ENCODE measurements around the gene SULT1A2. TPM values are rescaled to one million over a fixed set of nuclear protein-coding genes. Genes with fewer than 3 reads are reported as not detected.
"Not testable (repeated sequence)": the region's sequence is repeated elsewhere in the genome, so short reads cannot be mapped to it uniquely, and the experiment has no call there.

Gene SULT1A2
- total RNA-seq, 1 experiment from 2014 or later = not detected

DNA sequence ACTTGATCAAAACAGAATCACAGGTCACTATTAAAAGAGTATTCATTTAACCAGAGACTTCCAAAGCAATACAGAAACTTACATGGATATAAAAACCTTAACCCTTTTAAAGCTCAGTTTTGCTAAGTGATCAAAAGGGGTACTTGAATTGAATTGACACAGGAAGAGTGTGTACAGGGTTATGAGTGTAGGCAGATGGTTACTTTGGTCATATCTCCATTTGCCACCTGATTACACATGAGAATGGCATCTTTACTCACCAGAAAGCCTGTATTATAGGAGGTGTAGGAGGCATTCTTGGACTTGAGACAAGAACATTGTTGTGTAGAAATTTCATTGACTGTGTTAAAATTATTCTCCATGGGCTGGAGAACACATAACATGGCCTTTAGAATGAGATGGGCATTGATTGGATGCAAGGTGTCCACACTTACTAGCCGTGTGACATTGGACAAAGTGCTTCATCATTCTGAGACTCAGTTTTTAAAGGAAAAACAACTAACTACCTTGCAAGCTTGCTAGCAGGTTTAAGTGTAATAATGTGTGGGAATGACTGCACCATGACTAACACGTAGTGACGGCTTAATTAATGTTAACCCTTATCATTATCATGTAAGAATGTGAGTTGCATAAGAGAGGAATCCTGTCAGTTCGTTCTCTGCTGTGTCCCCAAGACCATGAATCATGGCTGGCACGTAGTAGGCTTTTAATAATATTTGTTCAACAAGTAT lies 39.4 kb upstream of the SULT1A2 start:
- H3K27ac ChIP-seq (ENCODE audit: low read length) = peak overlapping the region; percentile 29; the same call in 1 of the 2 replicates
- not testable (repeated sequence) for H3K4me3 ChIP-seq (ENCODE audit: low read depth in 2 of 2, low read length in 2 of 2); BruUV-seq (replicated peaks)

GRCh38 chr16:28630905-28631304 lies 34.1 kb upstream of the SULT1A2 start:
- H3K27ac ChIP-seq (ENCODE audit: low read length); in situ Hi-C loops (cut with HindIII; ENCODE audit: low pct_unique_long_range_greater_than_20kb, low sequenced_read_pairs); H3K9me3 ChIP-seq (ENCODE audit: control insufficient read depth, insufficient read depth, low read depth, low read length); POLR2A ChIA-PET; intact Hi-C loops (cut with micrococcal nuclease; ENCODE audit: unreplicated experiment); H3K36me3 ChIP-seq (ENCODE audit: control insufficient read depth, insufficient read depth, low read length); ATAC-seq; CTCF ChIA-PET; BruUV-seq (replicated peaks); DNase-seq (ENCODE audit: low read depth, low spot score); H3K4me3 ChIP-seq (ENCODE audit: low read depth in 2 of 2, low read length in 2 of 2); H3K4me1 ChIP-seq (ENCODE audit: control insufficient read depth, insufficient read depth, low read length); H3K27me3 ChIP-seq (ENCODE audit: control insufficient read depth, insufficient read depth, low read length): not testable (repeated sequence)

More for the DNA sequence above, 39.4 kb upstream of the SULT1A2 start:
- H3K9me3 ChIP-seq (ENCODE audit: control insufficient read depth, insufficient read depth, low read depth, low read length); H3K27me3 ChIP-seq (ENCODE audit: control insufficient read depth, insufficient read depth, low read length); H3K36me3 ChIP-seq (ENCODE audit: control insufficient read depth, insufficient read depth, low read length); POLR2A ChIA-PET; in situ Hi-C loops (cut with HindIII; ENCODE audit: low pct_unique_long_range_greater_than_20kb, low sequenced_read_pairs); intact Hi-C loops (cut with micrococcal nuclease; ENCODE audit: unreplicated experiment); H3K4me1 ChIP-seq (ENCODE audit: control insufficient read depth, insufficient read depth, low read length); CTCF ChIA-PET; ATAC-seq: not testable (repeated sequence)
- peak; percentile 78 for DNase-seq (ENCODE audit: low read depth, low spot score)

DNA sequence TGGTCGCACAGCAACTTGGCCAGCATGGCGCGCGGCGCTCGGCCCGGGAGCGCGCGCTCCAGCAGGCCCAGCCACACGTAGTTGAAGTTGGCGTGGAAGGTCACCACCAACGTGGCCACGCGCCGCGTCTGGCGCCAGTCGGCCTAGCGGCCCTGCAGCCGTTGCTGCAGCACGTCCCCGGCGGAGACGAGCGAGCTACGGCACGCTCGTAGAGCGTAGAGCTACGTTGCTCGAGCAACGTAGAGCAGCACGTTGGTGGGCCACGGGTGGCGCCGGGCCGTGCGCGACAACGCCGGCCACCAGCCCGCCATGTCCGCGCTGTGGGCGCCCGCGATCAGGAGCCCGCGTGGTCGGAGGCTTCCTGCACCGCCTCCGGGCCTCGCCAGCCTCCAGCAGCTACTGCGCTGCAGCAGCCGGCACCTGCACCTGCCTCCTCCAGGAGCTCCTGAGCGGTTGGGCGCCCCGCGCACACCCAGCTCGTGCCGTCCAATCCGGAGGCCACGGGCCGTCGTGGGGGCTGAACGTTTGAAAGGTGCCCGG lies 26.4 kb upstream of the SULT1A2 start:
- no peak overlapping the region for H3K27ac ChIP-seq (ENCODE audit: low read length)
- no peaks in the 10 kb centered on the region for H3K36me3 ChIP-seq (ENCODE audit: control insufficient read depth, insufficient read depth, low read length)
- in situ Hi-C loops (cut with HindIII; ENCODE audit: low pct_unique_long_range_greater_than_20kb, low sequenced_read_pairs) = no loop called here
- TF ChIP-seq REST (IDR thresholded peaks at IDR 0.05; ENCODE audit: insufficient read depth in 1 of 2, low read depth in 2 of 2, low read length in 1 of 2) (no peak), TCF7L2 (IDR thresholded peaks at IDR 0.05; ENCODE audit: low read depth, low read length) (no peak), POLR2AphosphoS5 (IDR thresholded peaks at IDR 0.05; ENCODE audit: low read depth, low read length) (no peak)
- H3K9me3 ChIP-seq (ENCODE audit: control insufficient read depth, insufficient read depth, low read depth, low read length) = no peaks in the 10 kb centered on the region
- intact Hi-C loops (cut with micrococcal nuclease; ENCODE audit: unreplicated experiment) = no loop called here
- CTCF ChIA-PET = no interaction called here
- BruUV-seq (replicated peaks) = no TSS peak
- no peak for DNase-seq (ENCODE audit: low read depth, low spot score)
- peak overlapping the region; percentile 33 to 48 for H3K4me3 ChIP-seq (ENCODE audit: low read depth in 2 of 2, low read length in 2 of 2)
- POLR2A ChIA-PET = no interaction called here
- peak; percentile 96 for ATAC-seq
- no peaks in the 10 kb centered on the region; the same call in 1 of the 2 replicates for H3K4me1 ChIP-seq (ENCODE audit: control insufficient read depth, insufficient read depth, low read length)
- no peaks in the 10 kb centered on the region for H3K27me3 ChIP-seq (ENCODE audit: control insufficient read depth, insufficient read depth, low read length)

DNA sequence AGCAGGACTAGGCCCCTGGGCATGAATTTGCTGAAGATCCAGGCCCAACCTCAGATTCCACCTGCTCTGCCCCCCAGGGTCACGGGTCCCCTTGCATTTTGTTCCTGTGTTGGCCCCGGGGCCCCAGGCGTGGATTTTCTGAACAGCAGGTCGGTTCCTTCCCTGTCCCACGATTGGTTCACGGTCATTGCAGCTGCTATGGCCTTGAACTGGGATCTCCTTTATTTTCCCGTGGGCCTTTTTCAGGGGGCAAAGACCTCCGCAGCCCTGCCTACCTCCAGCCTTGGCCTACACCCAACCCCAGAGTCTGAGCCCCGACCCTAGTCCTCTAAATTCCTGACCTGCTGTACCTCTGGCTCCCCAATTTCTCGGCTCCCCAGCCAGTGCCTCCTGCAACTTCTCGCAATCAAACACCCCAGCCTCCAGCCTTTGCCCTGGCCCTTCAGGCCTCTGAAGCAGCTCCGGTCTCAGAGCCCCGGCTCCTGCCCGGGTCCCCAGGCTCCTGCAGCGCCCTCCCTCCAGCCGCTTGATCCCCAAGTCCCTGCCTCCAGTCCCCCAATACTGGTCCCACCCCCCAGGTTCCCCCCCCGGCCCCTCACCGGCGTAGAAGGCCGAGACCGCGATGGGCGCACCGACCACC lies 25.8 kb upstream of the SULT1A2 start:
- H3K36me3 ChIP-seq (ENCODE audit: control insufficient read depth, insufficient read depth, low read length); POLR2A ChIA-PET; H3K27me3 ChIP-seq (ENCODE audit: control insufficient read depth, insufficient read depth, low read length); BruUV-seq (replicated peaks); DNase-seq (ENCODE audit: low read depth, low spot score); H3K9me3 ChIP-seq (ENCODE audit: control insufficient read depth, insufficient read depth, low read depth, low read length); H3K27ac ChIP-seq (ENCODE audit: low read length); H3K4me1 ChIP-seq (ENCODE audit: control insufficient read depth, insufficient read depth, low read length); intact Hi-C loops (cut with micrococcal nuclease; ENCODE audit: unreplicated experiment); in situ Hi-C loops (cut with HindIII; ENCODE audit: low pct_unique_long_range_greater_than_20kb, low sequenced_read_pairs); CTCF ChIA-PET: not testable (repeated sequence)
- H3K4me3 ChIP-seq (ENCODE audit: low read depth in 2 of 2, low read length in 2 of 2) = peak overlapping the region in 1 of 2 experiments; percentile 33; a peak in 3 of 4 replicates
- peak; percentile 52; the same call in 1 of the 2 replicates for ATAC-seq

Data from Panc1 (cell line).